Measurements from ENCODE around the gene GJA3.

- no peak for TF ChIP-seq CTCF (conservative IDR thresholded peaks at IDR 0.05)
- TF ChIP-seq EZH2 (IDR thresholded peaks at IDR 0.05; ENCODE audit: low read depth): no peak
These were observed 19.4 kb downstream of the GJA3 start for GRCh38 chr13:20141238-20142022.

Measured in PC-9 (cell line).